Vagina (tissue), 2 donors: ENCODE data around the gene QKI. TPM values are rescaled to one million over a fixed set of nuclear protein-coding genes. Genes with fewer than 3 reads are reported as not detected.

Source experiments
- DNase-seq, 2 donors: peaks; one replicate each; pipeline ENCODE4 v3.0.0-alpha.2; 2017; ENCODE audit errors: extremely low spot score in 2 of 2
- H3K27ac ChIP-seq: fragments of 200-600 bp; sonication (generic); one replicate; pipeline ENCODE4 v1.5.1; 2019
- H3K27me3 ChIP-seq: fragments of 200-600 bp; sonication (generic); one replicate; pipeline ENCODE4 v1.5.1; 2019
- H3K36me3 ChIP-seq, 2 donors: fragments of 200-600 bp; sonication (generic); one replicate each; pipeline ENCODE4 v1.5.1; 2017 to 2019
- H3K4me1 ChIP-seq: fragments of 200-600 bp; sonication (generic); one replicate; pipeline ENCODE4 v1.5.1; 2019
- H3K4me3 ChIP-seq, 2 donors: fragments of 200-600 bp; sonication (generic); 1 replicate in 1 of 2; 2 replicates in 1 of 2; pipeline ENCODE4 v1.5.1; 2016 to 2019
- H3K9me3 ChIP-seq: fragments of 200-600 bp; sonication (generic); one replicate; pipeline ENCODE4 v1.5.1; 2019
- CTCF ChIP-seq, 3 experiments: fragments of 450-650 bp in 2 of 3; fragments of 200-600 bp in 1 of 3; sonication (generic) in 1 of 3; IDR thresholded peaks; one replicate each; pipeline ENCODE4 v1.5.1; 2017 to 2019; ENCODE audit warnings: antibody characterized with exemption in 3 of 3, mild to moderate bottlenecking in 2 of 3, moderate library complexity in 2 of 3
- POLR2A ChIP-seq, 2 donors: fragments of 450-650 bp; IDR thresholded peaks; one replicate each; pipeline ENCODE4 v1.6.1; 2017; ENCODE audit warnings: antibody characterized with exemption in 2 of 2, mild to moderate bottlenecking in 2 of 2, moderate library complexity in 2 of 2
- POLR2AphosphoS5 ChIP-seq, 2 donors: sonication (generic); formaldehyde crosslinking; IDR thresholded peaks; one replicate each; pipeline ENCODE4 v1.9.0; 2017; ENCODE audit warnings: antibody characterized with exemption in 2 of 2, mild to moderate bottlenecking in 2 of 2, low read depth in 1 of 2; ENCODE audit not compliant: insufficient read depth in 1 of 2
- intact Hi-C: fragments of 100-400 bp; cut with DNase I; formaldehyde crosslinking; loops from one replicate; pipeline ENCODE4 v1.15.1; 2023
- total RNA-seq: library from RNA; depleted of rRNA; stranded (reverse); fragments of >200 nt; gene quantifications from one replicate; pipeline ENCODE4 v1.2.3, GENCODE V29; 2016

Gene QKI
- total RNA-seq, 1 donor from 2014 or later, result 142 TPM

- Histone ChIP-seq H3K36me3 (peaks cover 0 to 37% of the 10 kb centered on the region in 2 donors), H3K27ac (no peak overlapping the region), H3K27me3 (no peaks in the 10 kb centered on the region), H3K9me3 (no peaks in the 10 kb centered on the region), H3K4me3 (no peak overlapping the region), H3K4me1 (no peaks in the 10 kb centered on the region)
- intact Hi-C loops, result no loop called here
- no peak for DNase-seq
- TF ChIP-seq CTCF (IDR thresholded peaks at IDR 0.05), result no peak
- no peak for TF ChIP-seq POLR2A (IDR thresholded peaks at IDR 0.05)
- no peak for TF ChIP-seq POLR2AphosphoS5 (IDR thresholded peaks at IDR 0.05; ENCODE audit: insufficient read depth in 1 of 2, low read depth in 1 of 2)
These were observed 151.5 kb downstream of the QKI start for GRCh38 chr6:163566056-163566455.

- H3K9me3 ChIP-seq, result no peaks in the 10 kb centered on the region
- TF ChIP-seq CTCF (IDR thresholded peaks at IDR 0.05) (no peak), POLR2AphosphoS5 (IDR thresholded peaks at IDR 0.05; ENCODE audit: insufficient read depth in 1 of 2, low read depth in 1 of 2) (no peak), POLR2A (IDR thresholded peaks at IDR 0.05) (no peak)
- no peaks in the 10 kb centered on the region for H3K27me3 ChIP-seq
- no peak overlapping the region for H3K4me3 ChIP-seq
- no peaks in the 10 kb centered on the region for H3K4me1 ChIP-seq
- peaks cover 0 to 38% of the 10 kb centered on the region in 2 donors for H3K36me3 ChIP-seq
- no peak for DNase-seq
- intact Hi-C loops, result no loop called here
- no peak overlapping the region for H3K27ac ChIP-seq
These were observed 153.8 kb downstream of the QKI start for GRCh38 chr6:163568275-163568674.

GRCh38 chr6:163570579-163571231, 156.2 kb downstream of the QKI start:
- Histone ChIP-seq H3K9me3 (no peaks in the 10 kb centered on the region), H3K36me3 (peaks cover 0 to 26% of the 10 kb centered on the region in 2 donors), H3K4me3 (no peak overlapping the region), H3K27ac (no peak overlapping the region), H3K4me1 (no peaks in the 10 kb centered on the region), H3K27me3 (no peaks in the 10 kb centered on the region)
- TF ChIP-seq POLR2AphosphoS5 (IDR thresholded peaks at IDR 0.05; ENCODE audit: insufficient read depth in 1 of 2, low read depth in 1 of 2) (no peak), CTCF (IDR thresholded peaks at IDR 0.05) (no peak)
- intact Hi-C loops, result no loop called here
- no peak for DNase-seq

- no peaks in the 10 kb centered on the region for H3K4me1 ChIP-seq
- no peak overlapping the region for H3K4me3 ChIP-seq
- intact Hi-C loops, result no loop called here
- peaks cover 0 to 16% of the 10 kb centered on the region in 2 donors for H3K36me3 ChIP-seq
- H3K9me3 ChIP-seq, result no peaks in the 10 kb centered on the region
- DNase-seq, result no peak
- no peaks in the 10 kb centered on the region for H3K27me3 ChIP-seq
- no peak for TF ChIP-seq POLR2A (IDR thresholded peaks at IDR 0.05)
- TF ChIP-seq POLR2AphosphoS5 (IDR thresholded peaks at IDR 0.05; ENCODE audit: insufficient read depth in 1 of 2, low read depth in 1 of 2), result no peak
- TF ChIP-seq CTCF (IDR thresholded peaks at IDR 0.05), result no peak
- H3K27ac ChIP-seq, result no peak overlapping the region
These were observed 157.2 kb downstream of the QKI start for GRCh38 chr6:163571730-163572129.

GRCh38 chr6:163572612-163573011, 158.1 kb downstream of the QKI start:
- DNase-seq, result no peak
- Histone ChIP-seq H3K9me3 (no peaks in the 10 kb centered on the region), H3K27me3 (no peaks in the 10 kb centered on the region), H3K27ac (no peak overlapping the region), H3K4me3 (no peak overlapping the region), H3K36me3 (peaks cover 0 to 14% of the 10 kb centered on the region in 2 donors), H3K4me1 (no peaks in the 10 kb centered on the region)
- no peak for TF ChIP-seq POLR2AphosphoS5 (IDR thresholded peaks at IDR 0.05; ENCODE audit: insufficient read depth in 1 of 2, low read depth in 1 of 2)
- intact Hi-C loops, result no loop called here
